Activated T-cell treated with anti-CD3 and anti-CD28 coated beads, Interleukin-2, amount 50 U/mL, for 1 hour (primary cell): ENCODE data around the gene SLC44A4.
"Not testable (repeated sequence)": the region's sequence is repeated elsewhere in the genome, so short reads cannot be mapped to it uniquely, and the experiment has no call there.

ENCODE experiments used
- DNase-seq: peaks from one replicate; pipeline ENCODE4 v3.0.0-alpha.2; 2020

The SLC44A4 gene

GRCh38 chr6:31878222-31878621, 575 bp downstream of the SLC44A4 start:
- DNase-seq = no peak

DNA sequence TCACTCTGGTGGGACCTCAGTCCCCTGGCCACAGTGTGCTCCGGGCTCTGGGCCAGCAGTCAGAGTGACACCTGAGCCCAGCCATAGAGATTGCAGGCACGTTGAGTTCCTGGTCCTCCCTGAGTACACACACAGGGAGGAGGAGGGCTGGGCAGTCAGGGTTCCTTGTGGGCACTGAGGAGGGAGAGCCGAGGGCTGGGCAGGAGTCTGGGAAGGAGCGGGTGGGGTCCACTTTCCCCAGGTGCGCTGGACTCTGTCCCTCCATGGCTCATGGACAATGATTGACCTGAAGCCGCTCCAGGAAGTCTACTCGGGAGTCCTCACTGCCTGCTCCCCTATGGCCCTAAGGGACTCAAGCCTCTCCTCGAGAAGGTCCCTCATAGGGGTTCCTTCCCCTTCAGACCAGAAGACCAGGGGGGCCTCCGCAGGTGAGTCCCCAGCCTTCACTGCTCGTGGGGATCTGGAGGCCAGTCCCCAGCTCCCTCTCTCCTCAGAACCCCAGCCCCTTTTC, 1.1 kb downstream of the SLC44A4 start:
- no peak for DNase-seq

GRCh38 chr6:31877125-31877650, 1.6 kb downstream of the SLC44A4 start:
- DNase-seq = no peak

- no peak for DNase-seq
Measured at GRCh38 chr6:31876357-31876756, 2.4 kb downstream of the SLC44A4 start.

- no peak for DNase-seq
Measured at GRCh38 chr6:31875877-31876276, 2.9 kb downstream of the SLC44A4 start.

GRCh38 chr6:31874836-31875572, 3.8 kb downstream of the SLC44A4 start:
- no peak for DNase-seq

DNA sequence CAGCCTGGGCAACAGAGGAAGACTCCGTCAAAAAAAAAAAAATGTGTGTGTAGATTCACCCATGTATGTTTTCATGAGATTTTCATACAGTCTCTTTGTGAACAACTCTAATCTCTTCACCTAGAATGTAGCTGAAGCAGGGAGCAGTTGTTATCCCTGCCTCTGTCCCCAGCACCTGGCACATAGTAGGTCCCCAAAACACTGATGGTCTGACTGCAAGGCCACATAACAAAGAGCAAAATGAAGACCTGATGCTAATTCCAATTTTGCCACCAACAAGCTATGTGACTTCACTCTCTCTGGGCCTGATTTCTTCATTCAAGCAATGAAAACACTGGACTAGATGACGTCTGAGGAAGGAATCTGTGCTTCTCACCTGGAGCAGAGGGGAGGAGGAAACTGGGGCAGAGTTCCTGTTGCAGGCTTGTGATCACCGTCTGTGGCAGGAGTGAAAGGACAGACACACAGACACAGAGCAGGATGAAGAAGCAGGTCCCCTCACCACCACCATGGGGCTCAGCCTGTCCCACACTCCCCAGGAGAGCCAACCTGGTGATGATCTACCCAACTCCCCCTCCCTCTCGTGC, 4.6 kb downstream of the SLC44A4 start:
- no peak for DNase-seq

DNA sequence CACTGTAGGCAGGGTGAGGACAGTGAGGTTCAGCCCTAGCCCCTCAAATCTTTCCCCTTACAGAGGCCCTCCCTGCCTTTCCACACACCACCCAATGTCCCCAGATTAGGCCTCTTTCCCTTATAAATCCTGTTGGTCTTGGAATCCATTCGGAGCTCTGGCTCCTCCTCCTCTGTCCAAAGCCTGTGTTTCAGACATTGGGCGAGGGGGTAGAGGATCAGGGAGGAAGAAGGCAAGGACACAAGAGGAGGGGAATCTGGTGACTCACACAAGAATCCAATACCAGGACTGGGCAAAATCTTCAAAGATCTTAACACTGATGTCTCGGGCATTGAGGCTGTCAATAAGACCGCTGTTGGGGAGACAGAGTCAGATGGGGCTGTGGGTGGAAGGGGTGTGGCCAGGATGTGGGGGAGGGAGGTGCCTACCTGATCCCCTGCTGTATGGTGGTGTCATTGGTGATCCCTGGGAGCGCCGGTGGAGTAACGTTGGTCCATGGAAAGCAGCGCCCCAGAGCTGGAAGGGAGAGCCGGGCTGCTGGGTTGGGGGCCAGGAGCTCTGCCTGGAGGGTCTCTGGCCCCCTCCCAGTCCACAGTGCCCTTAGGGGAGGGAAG, 7.6 kb downstream of the SLC44A4 start:
- no peak for DNase-seq

GRCh38 chr6:31870385-31870921, 8.3 kb downstream of the SLC44A4 start:
- no peak for DNase-seq

DNA sequence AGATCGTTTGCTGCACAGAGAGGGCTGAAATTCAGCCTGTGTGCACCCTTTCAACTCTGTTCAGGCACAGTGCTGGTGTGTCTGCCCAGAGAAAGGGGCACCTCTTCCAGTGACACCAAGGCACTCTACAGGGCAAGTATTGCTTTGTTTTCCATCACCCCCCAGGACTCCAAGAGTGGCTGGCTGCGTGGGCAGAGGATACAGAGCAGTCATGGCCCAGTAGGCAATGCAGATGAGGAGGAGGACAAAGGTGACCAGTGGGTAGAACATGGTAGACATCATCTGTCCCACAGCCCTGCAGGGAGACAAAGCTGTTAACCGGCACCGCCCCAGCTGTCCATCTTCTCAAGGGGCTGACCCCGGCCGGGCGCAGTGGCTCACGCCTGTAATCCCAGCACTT, 9.5 kb downstream of the SLC44A4 start:
- no peak for DNase-seq

- DNase-seq = not testable (repeated sequence)
Measured at GRCh38 chr6:31868658-31868971, 10.2 kb downstream of the SLC44A4 start.

- no peak for DNase-seq
Measured at GRCh38 chr6:31865205-31866118, 13.3 kb downstream of the SLC44A4 start.

GRCh38 chr6:31864818-31865204, 14.0 kb downstream of the SLC44A4 start:
- DNase-seq = no peak

- DNase-seq = not testable (repeated sequence)
Measured at GRCh38 chr6:31864123-31864562, 14.7 kb downstream of the SLC44A4 start.

DNA sequence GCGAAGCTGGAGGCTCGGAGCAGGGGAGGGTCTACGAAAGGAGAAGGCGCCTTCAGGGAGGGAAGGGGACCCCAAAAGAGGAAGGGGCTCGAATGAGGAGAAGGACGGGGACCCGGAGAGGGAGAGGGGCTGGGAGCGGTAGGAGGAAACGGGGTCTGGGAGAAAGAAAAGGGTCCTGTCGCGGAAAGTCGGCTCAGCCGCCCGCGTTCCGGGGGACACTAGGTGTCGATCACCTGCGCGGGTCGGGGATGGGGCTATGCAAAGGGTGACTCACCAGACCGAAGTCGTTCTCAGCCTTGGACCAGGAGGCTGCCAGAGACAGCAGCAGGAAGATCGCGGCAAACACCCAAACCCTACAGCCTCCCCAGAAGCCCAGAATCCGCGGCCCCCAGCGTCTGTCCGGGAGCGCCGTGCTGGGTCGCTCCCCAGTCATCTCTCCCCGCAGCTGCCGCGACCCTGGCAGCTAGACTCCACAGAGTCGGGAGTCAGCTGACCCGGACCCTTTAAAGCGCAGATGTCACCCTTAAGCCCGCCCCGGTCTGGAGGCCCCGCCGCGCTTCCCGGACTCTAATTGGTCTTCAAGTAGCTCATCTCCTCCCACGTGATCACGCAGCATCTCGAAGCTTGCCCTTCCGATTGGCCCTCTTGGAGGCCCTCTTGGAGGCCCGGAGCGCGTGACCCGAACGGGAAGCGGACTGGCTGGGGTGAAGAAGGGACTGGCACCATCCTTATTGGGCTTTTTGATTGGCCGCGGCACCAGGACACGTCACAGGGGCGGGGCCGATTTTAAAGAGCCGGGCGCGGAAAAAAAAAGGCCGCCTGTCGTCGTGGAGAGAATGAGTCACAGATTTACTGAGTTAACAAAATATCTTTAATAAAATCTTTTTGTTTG, 16.2 kb downstream of the SLC44A4 start, which contains the start of gene NEU1:
Gene NEU1, minus strand, starts transcription at position 478 of the 892 bp plus-strand sequence. Its CDS starts 45 bp downstream, at position 433.
- peak; percentile 96 for DNase-seq

DNA sequence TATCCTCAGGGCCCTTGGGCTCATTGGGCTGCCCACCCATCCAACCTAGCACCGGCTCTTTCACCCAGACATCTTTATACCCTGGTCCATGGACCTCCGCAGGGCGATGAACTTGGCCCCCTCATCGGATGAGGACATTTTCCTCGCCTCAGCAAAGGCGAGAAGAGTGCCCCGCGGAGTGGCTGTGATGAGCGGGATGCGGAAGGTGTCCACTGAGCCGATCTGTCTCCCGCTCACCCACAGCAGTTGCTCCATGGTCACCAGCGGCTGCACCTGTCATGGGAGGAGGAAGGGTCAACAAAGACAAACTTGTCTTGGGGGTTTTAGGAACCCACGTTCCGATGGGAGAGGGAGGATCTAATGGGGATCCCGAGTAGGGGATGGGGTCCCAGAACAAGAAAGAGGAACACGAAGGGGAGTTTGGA, 16.9 kb downstream of the SLC44A4 start:
- DNase-seq = no peak

GRCh38 chr6:31861150-31861549, 17.6 kb downstream of the SLC44A4 start:
- no peak for DNase-seq

GRCh38 chr6:31860349-31860748, 18.4 kb downstream of the SLC44A4 start:
- DNase-seq = no peak

GRCh38 chr6:31859923-31860322, 18.9 kb downstream of the SLC44A4 start:
- no peak for DNase-seq

- DNase-seq = no peak
Measured at GRCh38 chr6:31858707-31859106, 20.1 kb downstream of the SLC44A4 start.

DNA sequence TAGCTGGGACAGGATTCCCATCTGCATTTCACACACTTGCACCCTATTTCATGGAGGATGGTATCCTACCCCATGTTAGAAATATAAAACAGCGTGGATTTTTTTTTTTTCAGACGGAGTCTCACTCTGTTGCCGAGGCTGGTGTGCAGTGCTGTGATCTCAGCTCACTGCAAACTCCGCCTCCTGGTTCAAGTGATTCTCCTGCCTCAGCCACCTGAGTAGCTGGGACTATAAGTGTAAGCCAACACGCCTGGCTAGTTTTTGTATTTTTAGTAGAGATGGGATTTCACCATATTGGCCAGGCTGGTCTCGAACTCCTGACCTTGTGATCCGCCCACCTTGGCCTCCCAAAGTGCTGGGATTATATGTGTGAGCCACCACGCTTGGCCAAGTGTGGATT, 21.0 kb downstream of the SLC44A4 start:
- DNase-seq = not testable (repeated sequence)
